ENCODE data around the gene RPLP1. TPM values are rescaled to one million over a fixed set of nuclear protein-coding genes. Genes with fewer than 3 reads are reported as not detected.

RPLP1 gene
- total and polyA plus RNA-seq, 2 of the 8 experiments (the other 6 are each of a cell fraction or from before 2014, with no cell fraction given), result 2,089 to 4,387 TPM

DNA sequence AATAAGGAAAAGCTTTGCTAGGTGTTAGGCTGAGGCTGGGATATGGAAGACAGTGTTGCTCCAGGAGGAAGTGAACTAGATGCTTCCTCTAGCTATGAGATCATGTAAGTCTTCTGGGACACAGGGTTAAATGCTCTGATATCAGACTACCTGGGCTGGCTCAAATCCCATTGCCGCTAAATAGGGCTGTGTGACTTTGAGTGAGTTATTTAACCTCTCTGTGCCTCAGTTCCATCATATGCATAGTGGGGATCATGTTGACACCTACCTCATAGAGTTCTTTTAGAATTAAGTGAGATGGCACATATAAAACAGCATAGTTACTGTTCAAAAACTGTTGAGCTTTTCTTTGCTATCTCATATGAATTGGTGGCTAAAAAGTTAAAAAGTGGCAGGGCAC lies 12.6 kb downstream of the RPLP1 start (continued):
- TF ChIP-seq EP300 (IDR thresholded peaks at IDR 0.05; ENCODE audit: borderline replicate concordance in 1 of 2, low read depth in 2 of 2, low read length in 2 of 2) (no peak), GABPA (IDR thresholded peaks at IDR 0.05; ENCODE audit: borderline replicate concordance, insufficient read depth, low read length) (no peak), POLR2A (IDR thresholded peaks at IDR 0.05; ENCODE audit: control extremely low read depth in 1 of 2, low read depth in 2 of 2, low read length in 2 of 2) (no peak), SAP30 (IDR thresholded peaks at IDR 0.05; ENCODE audit: insufficient read depth, insufficient replicate concordance, low read length) (no peak), BRCA1 (IDR thresholded peaks at IDR 0.05; ENCODE audit: low read depth, low read length) (no peak), SIRT6 (IDR thresholded peaks at IDR 0.05; ENCODE audit: low read length) (no peak), MAFK (IDR thresholded peaks at IDR 0.05; ENCODE audit: low read depth, low read length) (no peak)

Data from H1 (cell line).